ENCODE measurements around the gene FBXL13.

GRCh38 chr7:102849538-102849937 lies 225.1 kb downstream of the FBXL13 start:
- TF ChIP-seq, protein P1, sequence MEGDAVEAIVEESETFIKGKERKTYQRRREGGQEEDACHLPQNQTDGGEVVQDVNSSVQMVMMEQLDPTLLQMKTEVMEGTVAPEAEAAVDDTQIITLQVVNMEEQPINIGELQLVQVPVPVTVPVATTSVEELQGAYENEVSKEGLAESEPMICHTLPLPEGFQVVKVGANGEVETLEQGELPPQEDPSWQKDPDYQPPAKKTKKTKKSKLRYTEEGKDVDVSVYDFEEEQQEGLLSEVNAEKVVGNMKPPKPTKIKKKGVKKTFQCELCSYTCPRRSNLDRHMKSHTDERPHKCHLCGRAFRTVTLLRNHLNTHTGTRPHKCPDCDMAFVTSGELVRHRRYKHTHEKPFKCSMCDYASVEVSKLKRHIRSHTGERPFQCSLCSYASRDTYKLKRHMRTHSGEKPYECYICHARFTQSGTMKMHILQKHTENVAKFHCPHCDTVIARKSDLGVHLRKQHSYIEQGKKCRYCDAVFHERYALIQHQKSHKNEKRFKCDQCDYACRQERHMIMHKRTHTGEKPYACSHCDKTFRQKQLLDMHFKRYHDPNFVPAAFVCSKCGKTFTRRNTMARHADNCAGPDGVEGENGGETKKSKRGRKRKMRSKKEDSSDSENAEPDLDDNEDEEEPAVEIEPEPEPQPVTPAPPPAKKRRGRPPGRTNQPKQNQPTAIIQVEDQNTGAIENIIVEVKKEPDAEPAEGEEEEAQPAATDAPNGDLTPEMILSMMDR (IDR thresholded peaks at IDR 0.05), result no peak
- TF ChIP-seq, protein P2, sequence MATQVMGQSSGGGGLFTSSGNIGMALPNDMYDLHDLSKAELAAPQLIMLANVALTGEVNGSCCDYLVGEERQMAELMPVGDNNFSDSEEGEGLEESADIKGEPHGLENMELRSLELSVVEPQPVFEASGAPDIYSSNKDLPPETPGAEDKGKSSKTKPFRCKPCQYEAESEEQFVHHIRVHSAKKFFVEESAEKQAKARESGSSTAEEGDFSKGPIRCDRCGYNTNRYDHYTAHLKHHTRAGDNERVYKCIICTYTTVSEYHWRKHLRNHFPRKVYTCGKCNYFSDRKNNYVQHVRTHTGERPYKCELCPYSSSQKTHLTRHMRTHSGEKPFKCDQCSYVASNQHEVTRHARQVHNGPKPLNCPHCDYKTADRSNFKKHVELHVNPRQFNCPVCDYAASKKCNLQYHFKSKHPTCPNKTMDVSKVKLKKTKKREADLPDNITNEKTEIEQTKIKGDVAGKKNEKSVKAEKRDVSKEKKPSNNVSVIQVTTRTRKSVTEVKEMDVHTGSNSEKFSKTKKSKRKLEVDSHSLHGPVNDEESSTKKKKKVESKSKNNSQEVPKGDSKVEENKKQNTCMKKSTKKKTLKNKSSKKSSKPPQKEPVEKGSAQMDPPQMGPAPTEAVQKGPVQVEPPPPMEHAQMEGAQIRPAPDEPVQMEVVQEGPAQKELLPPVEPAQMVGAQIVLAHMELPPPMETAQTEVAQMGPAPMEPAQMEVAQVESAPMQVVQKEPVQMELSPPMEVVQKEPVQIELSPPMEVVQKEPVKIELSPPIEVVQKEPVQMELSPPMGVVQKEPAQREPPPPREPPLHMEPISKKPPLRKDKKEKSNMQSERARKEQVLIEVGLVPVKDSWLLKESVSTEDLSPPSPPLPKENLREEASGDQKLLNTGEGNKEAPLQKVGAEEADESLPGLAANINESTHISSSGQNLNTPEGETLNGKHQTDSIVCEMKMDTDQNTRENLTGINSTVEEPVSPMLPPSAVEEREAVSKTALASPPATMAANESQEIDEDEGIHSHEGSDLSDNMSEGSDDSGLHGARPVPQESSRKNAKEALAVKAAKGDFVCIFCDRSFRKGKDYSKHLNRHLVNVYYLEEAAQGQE (IDR thresholded peaks at IDR 0.05; ENCODE audit: insufficient read depth in 1 of 2, low read depth in 2 of 2, low read length in 1 of 2), result no peak
